Mucosa of descending colon (tissue), 3 donors: ENCODE measurements around the gene CACNA2D3. TPM values are rescaled to one million over a fixed set of nuclear protein-coding genes. Genes with fewer than 3 reads are reported as not detected.

ENCODE experiments used
- ATAC-seq: fragments of 200-7000 bp; cut with Tn5 transposase; one replicate; pipeline ENCODE4 v1.9.1; 2020; ENCODE audit warnings: mild to moderate bottlenecking, moderate library complexity
- DNase-seq, 3 donors: peaks; one replicate each; pipeline ENCODE4 v3.0.0-alpha.2; 2020
- H3K36me3 ChIP-seq: fragments of 200-600 bp; one replicate; pipeline ENCODE4 v1.8.0; 2021; ENCODE audit warnings: low read depth, mild to moderate bottlenecking
- H3K4me1 ChIP-seq: fragments of 200-600 bp; one replicate; pipeline ENCODE4 v1.8.0; 2021; ENCODE audit warnings: low read depth, mild to moderate bottlenecking
- H3K4me3 ChIP-seq: fragments of 200-600 bp; one replicate; pipeline ENCODE4 v1.8.0; 2021; ENCODE audit warnings: mild to moderate bottlenecking
- H3K9me3 ChIP-seq: fragments of 200-600 bp; one replicate; pipeline ENCODE4 v1.8.0; 2021; ENCODE audit warnings: mild to moderate bottlenecking
- CTCF ChIP-seq: fragments of 200-600 bp; IDR thresholded peaks from one replicate; pipeline ENCODE4 v1.8.0; 2022; ENCODE audit warnings: antibody characterized with exemption, mild to moderate bottlenecking
- intact Hi-C, 2 donors: fragments of 100-400 bp; cut with DNase I in 1 of 2; cut with micrococcal nuclease in 1 of 2; formaldehyde crosslinking; loops; one replicate each; pipeline versions ENCODE4 v1.11.0 to v1.11.1; 2022; cut with DNase I, micrococcal nuclease
- long read RNA-seq, 2 donors: library from polyadenylated mRNA; unstranded; transcript quantifications; one replicate each; pipeline ENCODE4 v2.0.0, GENCODE V29; 2019 to 2021
- total RNA-seq, 3 donors: library from RNA; stranded (reverse); fragmentation: NEBNext Ultra II Directional in 2 of 3; extraction: Animal tissue kit (Norgen Biotek cat#: 25700) in 2 of 3; gene quantifications; one replicate each; pipeline versions ENCODE4 v1.2.1 to v1.2.4, GENCODE V29; 2021 to 2023
- donor health status: DM: no; HTN: no; CAD: no; lungs with moderate emphysema.
- donor health status: DM: no; HTN: no; CAD: no.
- donor health status: DM: no; HTN: yes; CAD: no.

The CACNA2D3 gene
- total RNA-seq, result 1 to 10 TPM in 1 of 3 donors, under 1 TPM in 2; 0.34 to 3.5 (median 0.55) TPM
- long read RNA-seq, donor 1, partial matches to known transcripts, result 4 of 7 reads
- long read RNA-seq, donor 1, other reads (novel, unspliced or antisense), result 3 of 7 reads
- long read RNA-seq, donor 2, result 0 reads

GRCh38 chr3:54122324-54123002 is at the start of gene CACNA2D3:
TSS of gene CACNA2D3 (plus strand) at chr3:54122552.
- intact Hi-C loops, result no loop called here
- peaks cover 13% of the 10 kb centered on the region for H3K4me1 ChIP-seq
- DNase-seq (peak in 2 of 3 donors; percentile 49 to 75), ATAC-seq (peak; percentile 76)
- no peak within 1 kb of the TSS for H3K4me3 ChIP-seq
- H3K36me3 ChIP-seq, result no peaks in the 10 kb centered on the region
- H3K9me3 ChIP-seq, result no peaks in the 10 kb centered on the region
- no peak for TF ChIP-seq CTCF

GRCh38 chr3:54073386-54073785 is 49.0 kb upstream of the CACNA2D3 start:
- Histone ChIP-seq H3K4me1 (no peaks in the 10 kb centered on the region), H3K36me3 (no peaks in the 10 kb centered on the region), H3K9me3 (peaks cover 13% of the 10 kb centered on the region), H3K4me3 (no peak overlapping the region)
- TF ChIP-seq CTCF, result no peak
- DNase-seq (no peak), ATAC-seq (no peak)
- intact Hi-C loops, result no loop called here

GRCh38 chr3:54079314-54079713 is 43.0 kb upstream of the CACNA2D3 start:
- TF ChIP-seq CTCF, result no peak
- ATAC-seq, result no peak
- Histone ChIP-seq H3K4me1 (no peaks in the 10 kb centered on the region), H3K9me3 (no peaks in the 10 kb centered on the region), H3K4me3 (no peak overlapping the region), H3K36me3 (no peaks in the 10 kb centered on the region)
- intact Hi-C loops, result no loop called here
- no peak for DNase-seq

- ATAC-seq (no peak), DNase-seq (no peak)
- TF ChIP-seq CTCF, result no peak
- intact Hi-C loops, result no loop called here
- H3K4me1 ChIP-seq, result no peaks in the 10 kb centered on the region
- no peak overlapping the region for H3K4me3 ChIP-seq
- no peaks in the 10 kb centered on the region for H3K36me3 ChIP-seq
- no peaks in the 10 kb centered on the region for H3K9me3 ChIP-seq
These were observed 42.5 kb upstream of the CACNA2D3 start for GRCh38 chr3:54079730-54080325.

GRCh38 chr3:54083921-54084320 is 38.4 kb upstream of the CACNA2D3 start:
- Histone ChIP-seq H3K4me1 (no peaks in the 10 kb centered on the region), H3K4me3 (no peak overlapping the region), H3K9me3 (no peaks in the 10 kb centered on the region), H3K36me3 (no peaks in the 10 kb centered on the region)
- TF ChIP-seq CTCF, result no peak
- ATAC-seq (no peak), DNase-seq (no peak)
- intact Hi-C loops, result no loop called here
